Left lung (tissue), 10 donors: ENCODE data around the gene APLNR. TPM values are rescaled to one million over a fixed set of nuclear protein-coding genes. Genes with fewer than 3 reads are reported as not detected.
A peak's percentile ranks its signal among the peaks of the same experiment; 100 is the strongest.

Source experiments
- ATAC-seq: fragments of 200-7000 bp; cut with Tn5 transposase; one replicate; pipeline ENCODE4 v1.9.1; 2020; ENCODE audit warnings: moderate library complexity
- DNase-seq, 4 donors: peaks; one replicate each; pipeline ENCODE4 v3.0.0-alpha.2; 2013 to 2020
- H3K27ac ChIP-seq, 2 donors: fragments of 200-600 bp; sonication (generic) in 1 of 2; one replicate each; pipeline versions ENCODE4 v1.5.0 to v1.8.0; 2020 to 2021
- H3K27me3 ChIP-seq, 2 donors: fragments of 200-600 bp; sonication (generic) in 1 of 2; one replicate each; pipeline versions ENCODE4 v1.5.0 to v1.8.0; 2020 to 2021
- H3K36me3 ChIP-seq, 2 donors: fragments of 200-600 bp; sonication (generic) in 1 of 2; one replicate each; pipeline versions ENCODE4 v1.5.0 to v1.8.0; 2020 to 2021
- H3K4me1 ChIP-seq, 2 donors: fragments of 200-600 bp; one replicate each; pipeline ENCODE4 v1.8.0; 2021
- H3K4me3 ChIP-seq, 2 donors: fragments of 200-600 bp; sonication (generic) in 1 of 2; one replicate each; pipeline versions ENCODE4 v1.5.0 to v1.8.0; 2020 to 2021; ENCODE audit warnings: mild to moderate bottlenecking in 1 of 2
- H3K9me3 ChIP-seq, 2 donors: fragments of 200-600 bp; sonication (generic) in 1 of 2; one replicate each; pipeline versions ENCODE4 v1.5.0 to v1.8.0; 2020 to 2021
- CTCF ChIP-seq, 2 donors: fragments of 200-600 bp; sonication (generic) in 1 of 2; IDR thresholded peaks; one replicate each; pipeline versions ENCODE4 v1.5.0 to v1.8.0; 2021; ENCODE audit warnings: antibody characterized with exemption in 2 of 2
- intact Hi-C, 2 donors: fragments of 100-400 bp; cut with DNase I; formaldehyde crosslinking; loops; one replicate each; pipeline versions ENCODE4 v1.11.2 to v1.14.2; 2022
- polyA plus RNA-seq, 6 donors: library from polyadenylated mRNA; unstranded; fragments of 120-200 nt; gene quantifications; one replicate each; pipeline ENCODE4 v1.2.1, GENCODE V29; 2013; ENCODE audit not compliant: insufficient read length in 6 of 6
- total RNA-seq, 2 donors: library from RNA; stranded (reverse); fragmentation: NEBNext Ultra II Directional; extraction: Animal tissue kit (Norgen Biotek cat#: 25700); gene quantifications; one replicate each; pipeline ENCODE4 v1.2.1, GENCODE V29; 2021
- donor health status: DM: no; HTN: yes; CAD: no.
- donor health status: DM: no; HTN: no; CAD: no.

APLNR gene
- total and polyA plus RNA-seq, 8 donors = 11.2 to 189 (median 144) TPM

GRCh38 chr11:57278721-57279095 lies 41.7 kb upstream of the APLNR start:
- intact Hi-C loops = no loop called here
- no peak for DNase-seq
- H3K9me3 ChIP-seq = no peaks in the 10 kb centered on the region
- H3K4me1 ChIP-seq = peaks cover 21 to 22% of the 10 kb centered on the region in 2 donors
- H3K27ac ChIP-seq = peak overlapping the region in 1 of 2 donors; percentile 77
- H3K36me3 ChIP-seq = no peaks in the 10 kb centered on the region
- TF ChIP-seq CTCF (IDR thresholded peaks at IDR 0.05) = no peak
- ATAC-seq = no peak
- H3K27me3 ChIP-seq = no peaks in the 10 kb centered on the region
- no peak overlapping the region for H3K4me3 ChIP-seq

GRCh38 chr11:57277845-57278720 lies 41.0 kb upstream of the APLNR start:
- ATAC-seq = peak; percentile 89
- no peaks in the 10 kb centered on the region for H3K36me3 ChIP-seq
- peak; percentile 71 to 73 for TF ChIP-seq CTCF (IDR thresholded peaks at IDR 0.05)
- H3K4me1 ChIP-seq = peaks cover 21 to 22% of the 10 kb centered on the region in 2 donors
- H3K27me3 ChIP-seq = no peaks in the 10 kb centered on the region
- H3K27ac ChIP-seq = peak overlapping the region; percentile 70 to 77
- intact Hi-C loops = no loop called here
- peak; percentile 39 to 81 (median 61) for DNase-seq
- H3K4me3 ChIP-seq = no peak overlapping the region
- no peaks in the 10 kb centered on the region for H3K9me3 ChIP-seq

- no peak overlapping the region for H3K4me3 ChIP-seq
- no peak for TF ChIP-seq CTCF (IDR thresholded peaks at IDR 0.05)
- H3K27ac ChIP-seq = peak overlapping the region; percentile 70 to 77
- no peak for DNase-seq
- no peaks in the 10 kb centered on the region for H3K36me3 ChIP-seq
- H3K4me1 ChIP-seq = peaks cover 21 to 22% of the 10 kb centered on the region in 2 donors
- intact Hi-C loops = no loop called here
- ATAC-seq = peak; percentile 34
- H3K9me3 ChIP-seq = no peaks in the 10 kb centered on the region
- H3K27me3 ChIP-seq = no peaks in the 10 kb centered on the region
Observed at GRCh38 chr11:57276971-57277675, 40.1 kb upstream of the APLNR start.

- intact Hi-C loops = no loop called here
- ATAC-seq = no peak
- H3K27ac ChIP-seq = peak overlapping the region in 1 of 2 donors; percentile 41
Observed at GRCh38 chr11:57276169-57276970, 39.3 kb upstream of the APLNR start.

More at GRCh38 chr11:57276169-57276970, 39.3 kb upstream of the APLNR start:
- peaks cover 21 to 22% of the 10 kb centered on the region in 2 donors for H3K4me1 ChIP-seq
- no peaks in the 10 kb centered on the region for H3K36me3 ChIP-seq
- TF ChIP-seq CTCF (IDR thresholded peaks at IDR 0.05) = no peak
- H3K9me3 ChIP-seq = no peaks in the 10 kb centered on the region
- no peak overlapping the region for H3K4me3 ChIP-seq
- H3K27me3 ChIP-seq = no peaks in the 10 kb centered on the region
- DNase-seq = no peak
